ENCODE data around the gene SMARCE1. TPM values are rescaled to one million over a fixed set of nuclear protein-coding genes. Genes with fewer than 3 reads are reported as not detected.
"Not testable (repeated sequence)": the region's sequence is repeated elsewhere in the genome, so short reads cannot be mapped to it uniquely, and the experiment has no call there.

Gene SMARCE1
- total RNA-seq, 2 experiments from 2014 or later: 75.9 to 109 TPM

- DNase-seq (ENCODE audit: low spot score): peak; percentile 72
- peaks cover 9% of the 10 kb centered on the region; the same call in 1 of the 2 replicates for H3K9me3 ChIP-seq (ENCODE audit: low read length)
- H3K4me1 ChIP-seq (ENCODE audit: insufficient read depth, low read length, poor library complexity, severe bottlenecking): peaks cover 44% of the 10 kb centered on the region
- POLR2A ChIA-PET: no interaction called here
- peak overlapping the region; percentile 95 for H2AFZ ChIP-seq (ENCODE audit: low read length)
- no TSS peak for BruUV-seq (replicated peaks)
- H3K4me2 ChIP-seq (ENCODE audit: low read length): peak overlapping the region; percentile 29
- peak overlapping the region; percentile 5 for H3K4me3 ChIP-seq (ENCODE audit: low read depth, low read length, poor library complexity, severe bottlenecking)
- H3K27ac ChIP-seq (ENCODE audit: low read depth, low read length, poor library complexity, severe bottlenecking): peak overlapping the region; percentile 11
- H3K79me2 ChIP-seq (ENCODE audit: insufficient read depth, low read depth, low read length): no peaks in the 10 kb centered on the region
- intact Hi-C loops (cut with micrococcal nuclease; ENCODE audit: unreplicated experiment): loop anchor here (10.0 kb wide), 1 partner anchor 1088 kb away; the partner anchor contains the start of gene EIF1
- H3K36me3 ChIP-seq (ENCODE audit: insufficient read depth, low read length): no peaks in the 10 kb centered on the region
- no peak for TF ChIP-seq EZH2phosphoT487 (IDR thresholded peaks at IDR 0.05; ENCODE audit: borderline replicate concordance, low read depth, low read length)
- TF ChIP-seq, protein P1, sequence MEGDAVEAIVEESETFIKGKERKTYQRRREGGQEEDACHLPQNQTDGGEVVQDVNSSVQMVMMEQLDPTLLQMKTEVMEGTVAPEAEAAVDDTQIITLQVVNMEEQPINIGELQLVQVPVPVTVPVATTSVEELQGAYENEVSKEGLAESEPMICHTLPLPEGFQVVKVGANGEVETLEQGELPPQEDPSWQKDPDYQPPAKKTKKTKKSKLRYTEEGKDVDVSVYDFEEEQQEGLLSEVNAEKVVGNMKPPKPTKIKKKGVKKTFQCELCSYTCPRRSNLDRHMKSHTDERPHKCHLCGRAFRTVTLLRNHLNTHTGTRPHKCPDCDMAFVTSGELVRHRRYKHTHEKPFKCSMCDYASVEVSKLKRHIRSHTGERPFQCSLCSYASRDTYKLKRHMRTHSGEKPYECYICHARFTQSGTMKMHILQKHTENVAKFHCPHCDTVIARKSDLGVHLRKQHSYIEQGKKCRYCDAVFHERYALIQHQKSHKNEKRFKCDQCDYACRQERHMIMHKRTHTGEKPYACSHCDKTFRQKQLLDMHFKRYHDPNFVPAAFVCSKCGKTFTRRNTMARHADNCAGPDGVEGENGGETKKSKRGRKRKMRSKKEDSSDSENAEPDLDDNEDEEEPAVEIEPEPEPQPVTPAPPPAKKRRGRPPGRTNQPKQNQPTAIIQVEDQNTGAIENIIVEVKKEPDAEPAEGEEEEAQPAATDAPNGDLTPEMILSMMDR (conservative IDR thresholded peaks at IDR 0.05; ENCODE audit: low read length): no peak
- CTCF ChIA-PET (ENCODE audit: unreplicated experiment): no interaction called here
- H4K20me1 ChIP-seq (ENCODE audit: insufficient read depth, low read length): no peaks in the 10 kb centered on the region
- H3K9me2 ChIP-seq (ENCODE audit: insufficient read depth, low read length): no peaks in the 10 kb centered on the region
Observed at GRCh38 chr17:40596261-40596919, 51.2 kb downstream of the SMARCE1 start.

DNA sequence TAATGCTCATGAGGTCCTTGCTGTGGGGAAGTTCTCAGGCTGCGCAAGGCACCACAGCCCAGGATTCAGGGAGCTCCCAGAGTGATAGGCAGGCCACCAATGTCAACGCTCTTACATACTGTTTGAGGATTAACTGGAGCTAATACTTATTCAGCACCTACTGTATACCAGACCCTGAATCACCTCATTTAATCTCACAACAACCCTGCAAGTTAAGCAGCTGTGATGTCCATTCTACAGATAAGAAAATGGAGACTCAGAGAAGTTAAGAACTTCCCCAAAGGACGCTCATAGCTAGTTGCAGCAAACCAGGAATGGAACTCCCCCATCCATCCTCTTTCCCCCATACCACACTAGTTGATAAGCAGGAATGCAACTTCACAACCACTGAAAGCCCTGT lies 56.9 kb downstream of the SMARCE1 start:
- ChIA-PET POLR2A (no interaction called here), CTCF (ENCODE audit: unreplicated experiment) (no interaction called here)
- H3K9me2 ChIP-seq (ENCODE audit: insufficient read depth, low read length): no peaks in the 10 kb centered on the region
- intact Hi-C loops (cut with micrococcal nuclease; ENCODE audit: unreplicated experiment): loop anchor here (10.0 kb wide), 1 partner anchor 1094 kb away; the partner anchor contains the start of gene EIF1
- H3K27ac ChIP-seq (ENCODE audit: low read depth, low read length, poor library complexity, severe bottlenecking): no peak overlapping the region
- no peak for TF ChIP-seq EZH2phosphoT487 (IDR thresholded peaks at IDR 0.05; ENCODE audit: borderline replicate concordance, low read depth, low read length)
- TF ChIP-seq, protein P1 (conservative IDR thresholded peaks at IDR 0.05; ENCODE audit: low read length): no peak
- H4K20me1 ChIP-seq (ENCODE audit: insufficient read depth, low read length): no peaks in the 10 kb centered on the region
- no peak overlapping the region for H2AFZ ChIP-seq (ENCODE audit: low read length)
- peaks cover 3% of the 10 kb centered on the region for H3K4me1 ChIP-seq (ENCODE audit: insufficient read depth, low read length, poor library complexity, severe bottlenecking)
- BruUV-seq (replicated peaks): no TSS peak
- H3K79me2 ChIP-seq (ENCODE audit: insufficient read depth, low read depth, low read length): no peaks in the 10 kb centered on the region
- no peak overlapping the region for H3K4me3 ChIP-seq (ENCODE audit: low read depth, low read length, poor library complexity, severe bottlenecking)
- H3K36me3 ChIP-seq (ENCODE audit: insufficient read depth, low read length): no peaks in the 10 kb centered on the region
- H3K4me2 ChIP-seq (ENCODE audit: low read length): no peak overlapping the region
- DNase-seq (ENCODE audit: low spot score): no peak
- no peaks in the 10 kb centered on the region for H3K9me3 ChIP-seq (ENCODE audit: low read length)

GRCh38 chr17:40588552-40588951 lies 59.1 kb downstream of the SMARCE1 start:
- Histone ChIP-seq H3K4me3 (ENCODE audit: low read depth, low read length, poor library complexity, severe bottlenecking) (no peak overlapping the region), H3K4me2 (ENCODE audit: low read length) (no peak overlapping the region), H4K20me1 (ENCODE audit: insufficient read depth, low read length) (no peaks in the 10 kb centered on the region), H3K36me3 (ENCODE audit: insufficient read depth, low read length) (no peaks in the 10 kb centered on the region), H3K27ac (ENCODE audit: low read depth, low read length, poor library complexity, severe bottlenecking) (no peak overlapping the region), H2AFZ (ENCODE audit: low read length) (no peak overlapping the region), H3K9me3 (ENCODE audit: low read length) (no peaks in the 10 kb centered on the region), H3K4me1 (ENCODE audit: insufficient read depth, low read length, poor library complexity, severe bottlenecking) (no peaks in the 10 kb centered on the region), H3K9me2 (ENCODE audit: insufficient read depth, low read length) (no peaks in the 10 kb centered on the region), H3K79me2 (ENCODE audit: insufficient read depth, low read depth, low read length) (no peaks in the 10 kb centered on the region)
- TF ChIP-seq, protein P1 (conservative IDR thresholded peaks at IDR 0.05; ENCODE audit: low read length): no peak
- no peak for TF ChIP-seq EZH2phosphoT487 (IDR thresholded peaks at IDR 0.05; ENCODE audit: borderline replicate concordance, low read depth, low read length)
- ChIA-PET CTCF (ENCODE audit: unreplicated experiment) (no interaction called here), POLR2A (interaction anchor here (1.2 kb wide), 1 partner anchor 26 kb away, joined by 3 read pairs; no protein-coding TSS in a partner anchor)
- intact Hi-C loops (cut with micrococcal nuclease; ENCODE audit: unreplicated experiment): no loop called here
- DNase-seq (ENCODE audit: low spot score): no peak
- no TSS peak for BruUV-seq (replicated peaks)

GRCh38 chr17:40586264-40586663 lies 61.4 kb downstream of the SMARCE1 start:
- H3K36me3 ChIP-seq (ENCODE audit: insufficient read depth, low read length); H4K20me1 ChIP-seq (ENCODE audit: insufficient read depth, low read length); H3K9me3 ChIP-seq (ENCODE audit: low read length); H2AFZ ChIP-seq (ENCODE audit: low read length); CTCF ChIA-PET (ENCODE audit: unreplicated experiment); H3K4me2 ChIP-seq (ENCODE audit: low read length); DNase-seq (ENCODE audit: low spot score); H3K9me2 ChIP-seq (ENCODE audit: insufficient read depth, low read length); H3K79me2 ChIP-seq (ENCODE audit: insufficient read depth, low read depth, low read length); H3K4me3 ChIP-seq (ENCODE audit: low read depth, low read length, poor library complexity, severe bottlenecking); H3K27ac ChIP-seq (ENCODE audit: low read depth, low read length, poor library complexity, severe bottlenecking); intact Hi-C loops (cut with micrococcal nuclease; ENCODE audit: unreplicated experiment); BruUV-seq (replicated peaks): not testable (repeated sequence)
- POLR2A ChIA-PET: interaction anchor here (0.6 to 0.7 kb wide), 2 partner anchors 177 to 1207 kb away, joined by 3 to 4 read pairs; no protein-coding TSS in a partner anchor
- peaks cover 14% of the 10 kb centered on the region for H3K4me1 ChIP-seq (ENCODE audit: insufficient read depth, low read length, poor library complexity, severe bottlenecking)
